ENCODE measurements around the gene DNAI2. TPM values are rescaled to one million over a fixed set of nuclear protein-coding genes. Genes with fewer than 3 reads are reported as not detected.

Gene DNAI2
- total and polyA plus RNA-seq, 3 donors from 2014 or later: 19.6 to 80.5 (median 26.9) TPM

DNA sequence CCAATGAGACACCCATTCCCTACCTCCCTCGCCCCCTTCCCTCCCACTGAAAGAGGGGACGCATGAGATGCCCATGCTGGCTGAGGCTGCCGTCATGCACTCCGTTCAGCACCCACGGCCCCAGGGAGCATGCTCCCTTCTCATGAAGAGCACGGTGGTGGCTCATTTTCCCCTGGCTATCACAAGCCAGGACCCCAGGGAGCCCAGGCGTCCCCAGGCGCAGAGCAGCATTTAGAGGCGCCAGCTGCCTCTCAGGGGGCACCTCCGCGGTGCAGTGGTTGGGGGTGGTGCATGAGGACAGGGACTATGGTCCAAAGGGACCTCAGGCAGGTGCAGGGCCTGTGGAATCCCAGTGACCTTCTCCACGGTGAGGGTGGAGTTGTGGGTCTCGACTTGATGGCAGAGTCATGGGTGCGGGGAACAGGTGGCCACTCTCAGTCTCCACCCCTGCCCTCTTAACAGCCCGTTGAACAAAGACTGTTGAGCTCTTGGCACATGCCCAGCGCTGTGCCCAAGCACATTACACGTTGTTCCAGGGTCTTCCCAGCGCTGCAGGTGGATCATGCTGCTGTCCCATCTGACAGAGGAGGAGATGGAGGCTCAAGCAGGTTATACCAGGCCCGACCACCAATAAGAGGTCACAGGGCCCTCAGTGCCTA, 65.6 kb downstream of the DNAI2 start:
- no peaks in the 10 kb centered on the region for H3K9me3 ChIP-seq
- no peak overlapping the region for H3K27ac ChIP-seq
- H3K4me3 ChIP-seq: no peak overlapping the region
- no peak for DNase-seq
- no peaks in the 10 kb centered on the region for H3K36me3 ChIP-seq (ENCODE audit: low read depth, missing control alignments)
- WGBS, 2 donors: 85 to 87% methylated on average over 19 of the region's 19 CpGs
- no peak for TF ChIP-seq POLR2A (IDR thresholded peaks at IDR 0.05)
- TF ChIP-seq, protein P1, sequence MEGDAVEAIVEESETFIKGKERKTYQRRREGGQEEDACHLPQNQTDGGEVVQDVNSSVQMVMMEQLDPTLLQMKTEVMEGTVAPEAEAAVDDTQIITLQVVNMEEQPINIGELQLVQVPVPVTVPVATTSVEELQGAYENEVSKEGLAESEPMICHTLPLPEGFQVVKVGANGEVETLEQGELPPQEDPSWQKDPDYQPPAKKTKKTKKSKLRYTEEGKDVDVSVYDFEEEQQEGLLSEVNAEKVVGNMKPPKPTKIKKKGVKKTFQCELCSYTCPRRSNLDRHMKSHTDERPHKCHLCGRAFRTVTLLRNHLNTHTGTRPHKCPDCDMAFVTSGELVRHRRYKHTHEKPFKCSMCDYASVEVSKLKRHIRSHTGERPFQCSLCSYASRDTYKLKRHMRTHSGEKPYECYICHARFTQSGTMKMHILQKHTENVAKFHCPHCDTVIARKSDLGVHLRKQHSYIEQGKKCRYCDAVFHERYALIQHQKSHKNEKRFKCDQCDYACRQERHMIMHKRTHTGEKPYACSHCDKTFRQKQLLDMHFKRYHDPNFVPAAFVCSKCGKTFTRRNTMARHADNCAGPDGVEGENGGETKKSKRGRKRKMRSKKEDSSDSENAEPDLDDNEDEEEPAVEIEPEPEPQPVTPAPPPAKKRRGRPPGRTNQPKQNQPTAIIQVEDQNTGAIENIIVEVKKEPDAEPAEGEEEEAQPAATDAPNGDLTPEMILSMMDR (IDR thresholded peaks at IDR 0.05): no peak
- no peaks in the 10 kb centered on the region for H3K27me3 ChIP-seq
- intact Hi-C loops (cut with DNase I; ENCODE audit: low total_unique reads): no loop called here
- H3K4me1 ChIP-seq: no peaks in the 10 kb centered on the region

DNA sequence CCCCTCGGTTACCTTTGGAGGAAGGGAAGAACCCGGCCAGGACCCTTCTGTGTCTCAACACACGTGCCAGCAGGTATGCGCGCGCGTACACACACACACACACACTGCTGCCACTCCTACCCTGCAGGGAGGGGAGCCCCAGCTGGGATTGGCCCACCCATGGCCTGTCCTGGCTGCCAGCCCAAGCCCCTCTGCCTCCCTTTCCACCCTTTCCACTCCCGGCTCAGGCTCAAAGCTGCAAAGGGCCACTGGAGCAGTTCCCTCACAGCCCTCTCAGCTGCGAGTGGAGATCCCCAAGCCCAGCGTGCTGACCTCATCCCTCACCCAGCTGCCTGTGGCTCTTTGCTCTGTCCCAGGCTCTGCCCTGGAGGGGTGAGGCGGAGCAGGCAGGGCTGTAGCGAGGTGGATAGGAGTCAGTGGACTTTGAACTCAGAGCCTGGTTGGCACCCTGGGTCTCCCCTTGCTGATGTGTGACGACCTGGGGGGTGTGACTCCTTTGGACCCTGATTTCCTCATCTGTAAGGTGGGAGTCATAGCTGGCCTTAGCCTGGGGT, 66.5 kb downstream of the DNAI2 start:
- no peak for TF ChIP-seq POLR2A (IDR thresholded peaks at IDR 0.05)
- TF ChIP-seq, protein P1 (IDR thresholded peaks at IDR 0.05): no peak
- intact Hi-C loops (cut with DNase I; ENCODE audit: low total_unique reads): no loop called here
- no peaks in the 10 kb centered on the region for H3K27me3 ChIP-seq
- no peak overlapping the region for H3K27ac ChIP-seq
- H3K4me3 ChIP-seq: no peak overlapping the region
- no peaks in the 10 kb centered on the region for H3K9me3 ChIP-seq
- no peaks in the 10 kb centered on the region for H3K4me1 ChIP-seq
- H3K36me3 ChIP-seq (ENCODE audit: low read depth, missing control alignments): no peaks in the 10 kb centered on the region
- WGBS, 2 donors: 74 to 82% methylated on average over 11 to 13 of the region's 13 CpGs
- no peak for DNase-seq

DNA sequence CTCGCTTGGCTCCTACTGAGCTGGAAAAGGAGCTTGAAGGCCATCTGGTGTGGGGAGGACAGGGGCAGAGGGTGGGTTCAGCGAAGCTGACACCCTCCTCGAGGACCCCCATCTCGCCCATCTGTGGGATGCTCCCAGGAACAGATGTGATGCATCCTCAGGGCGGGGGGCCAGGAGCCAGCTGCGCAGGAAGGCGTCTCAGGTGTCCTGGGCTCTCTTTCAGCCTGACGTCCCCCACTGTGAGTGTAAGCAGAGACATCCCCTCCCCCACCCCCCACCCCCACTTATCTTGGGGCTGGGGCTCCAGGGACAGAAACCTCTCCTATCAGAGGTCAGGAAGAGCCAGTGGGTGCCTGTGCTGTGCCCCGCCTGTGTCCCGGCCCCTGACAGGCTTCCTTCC, 68.2 kb downstream of the DNAI2 start:
- no peak for DNase-seq
- Histone ChIP-seq H3K27ac (no peak overlapping the region), H3K36me3 (ENCODE audit: low read depth, missing control alignments) (no peaks in the 10 kb centered on the region), H3K27me3 (no peaks in the 10 kb centered on the region), H3K4me1 (no peaks in the 10 kb centered on the region), H3K9me3 (no peaks in the 10 kb centered on the region), H3K4me3 (no peak overlapping the region)
- TF ChIP-seq, protein P1 (IDR thresholded peaks at IDR 0.05): no peak
- TF ChIP-seq POLR2A (IDR thresholded peaks at IDR 0.05): no peak
- intact Hi-C loops (cut with DNase I; ENCODE audit: low total_unique reads): no loop called here
- WGBS, 2 donors: 80 to 85% methylated on average over 2 to 10 of the region's 10 CpGs

DNA sequence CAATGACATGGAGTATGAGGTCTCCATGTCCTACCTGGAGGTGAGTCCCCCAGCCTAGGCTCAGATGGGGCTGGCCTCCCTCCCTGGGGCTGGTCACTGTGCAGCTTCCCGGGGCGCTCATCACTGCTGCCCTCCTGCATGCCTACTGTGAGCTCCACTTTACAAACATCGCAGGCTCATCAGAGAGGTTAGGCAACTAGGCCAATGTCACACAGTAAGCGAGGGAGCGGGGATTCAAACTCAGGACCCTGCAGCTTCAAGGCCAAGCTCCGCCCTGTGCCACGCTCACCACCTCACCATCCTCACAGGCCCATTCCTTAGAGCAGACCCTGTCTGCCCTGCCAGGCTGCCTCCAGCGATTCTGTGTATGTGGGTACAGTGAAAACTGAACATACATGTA, 69.1 kb downstream of the DNAI2 start:
- 86 to 97% methylated on average over 8 of the region's 8 CpGs for WGBS, 2 donors
- intact Hi-C loops (cut with DNase I; ENCODE audit: low total_unique reads): no loop called here

More for the DNA sequence above, 69.1 kb downstream of the DNAI2 start:
- no peak for TF ChIP-seq POLR2A (IDR thresholded peaks at IDR 0.05)
- TF ChIP-seq, protein P1 (IDR thresholded peaks at IDR 0.05): no peak
- no peaks in the 10 kb centered on the region for H3K9me3 ChIP-seq
- no peak overlapping the region for H3K4me3 ChIP-seq
- no peaks in the 10 kb centered on the region for H3K4me1 ChIP-seq
- H3K36me3 ChIP-seq (ENCODE audit: low read depth, missing control alignments): no peaks in the 10 kb centered on the region
- H3K27me3 ChIP-seq: no peaks in the 10 kb centered on the region
- DNase-seq: no peak
- no peak overlapping the region for H3K27ac ChIP-seq

Measured in testis (tissue), 3 donors.